ENCODE measurements around the gene CKMT2.
A peak's percentile ranks its signal among the peaks of the same experiment; 100 is the strongest.

Gene CKMT2

GRCh38 chr5:81233080-81233634, at the start of gene CKMT2:
CKMT2 (plus strand) TSS chr5:81233322; CDS start chr5:81251133, 17,811 bp downstream.
- no peak for DNase-seq (ENCODE audit: low read depth, low spot score)

DNA sequence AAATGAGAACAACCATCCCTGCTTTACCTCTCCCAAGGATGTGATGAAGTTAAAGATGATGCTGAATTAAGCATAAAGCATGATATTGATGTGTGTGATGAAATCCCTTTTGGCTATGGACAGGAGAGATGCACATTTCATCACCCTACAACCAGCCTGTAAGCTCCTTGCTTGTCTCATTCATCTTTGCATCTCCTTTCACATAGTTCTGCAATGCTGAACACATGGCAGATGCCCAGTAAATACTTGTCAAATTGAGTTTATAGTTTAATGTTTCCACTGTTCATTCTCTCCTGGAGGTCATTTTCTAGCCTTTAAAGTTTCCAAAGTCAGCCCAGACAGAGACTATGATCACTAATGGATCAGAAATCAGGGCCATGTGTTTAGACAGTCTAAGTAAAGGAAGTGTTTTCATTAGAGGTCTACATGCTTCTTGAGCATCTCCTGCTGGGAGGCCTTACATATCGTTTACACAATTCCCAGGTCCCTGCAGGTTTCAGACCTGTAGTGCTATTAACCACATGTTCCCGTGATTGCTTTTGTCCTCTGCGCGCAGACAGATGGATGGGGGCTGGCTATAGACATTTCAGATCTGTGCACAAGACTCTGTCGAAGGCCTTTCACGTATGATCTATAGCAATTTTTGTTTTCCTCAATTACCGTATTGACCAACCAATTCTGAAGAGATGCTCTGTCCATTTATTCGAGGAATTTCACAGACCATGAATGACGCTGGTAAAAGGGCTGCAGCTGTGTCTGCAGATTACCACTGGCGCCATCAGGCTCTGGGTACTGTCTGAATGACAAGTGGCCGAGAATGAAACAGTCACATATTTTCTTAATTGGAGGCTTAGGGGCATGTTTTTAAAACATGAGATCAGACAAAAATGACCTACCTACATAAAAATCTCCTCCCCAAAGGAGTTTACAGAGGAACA, 49.0 kb upstream of the CKMT2 start:
- DNase-seq (ENCODE audit: low read depth, low spot score) = no peak

DNA sequence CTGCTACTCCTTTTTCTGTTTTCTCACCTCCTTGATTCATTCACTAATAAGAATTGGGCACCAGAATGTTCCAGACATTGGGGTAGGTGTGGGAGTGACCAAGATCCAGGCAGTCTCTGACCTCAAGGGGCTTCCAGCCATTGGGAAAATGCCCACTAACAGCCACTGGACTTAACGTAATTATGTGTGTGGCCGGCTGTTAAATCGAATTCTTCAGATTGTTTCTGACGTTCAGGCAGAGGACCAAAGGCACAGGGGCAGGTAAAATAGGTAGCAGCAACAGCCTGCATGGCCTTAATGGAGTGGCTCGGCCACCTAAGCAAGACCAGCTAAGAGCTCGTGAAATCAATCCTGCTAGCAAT, 48.4 kb upstream of the CKMT2 start:
- DNase-seq (ENCODE audit: low read depth, low spot score) = no peak

GRCh38 chr5:81187885-81188284, 45.2 kb upstream of the CKMT2 start:
- no peak for DNase-seq (ENCODE audit: low read depth, low spot score)

- DNase-seq (ENCODE audit: low read depth, low spot score) = no peak
Measured at GRCh38 chr5:81188962-81189361, 44.2 kb upstream of the CKMT2 start.

GRCh38 chr5:81189875-81190498, 43.1 kb upstream of the CKMT2 start:
- no peak for DNase-seq (ENCODE audit: low read depth, low spot score)

DNA sequence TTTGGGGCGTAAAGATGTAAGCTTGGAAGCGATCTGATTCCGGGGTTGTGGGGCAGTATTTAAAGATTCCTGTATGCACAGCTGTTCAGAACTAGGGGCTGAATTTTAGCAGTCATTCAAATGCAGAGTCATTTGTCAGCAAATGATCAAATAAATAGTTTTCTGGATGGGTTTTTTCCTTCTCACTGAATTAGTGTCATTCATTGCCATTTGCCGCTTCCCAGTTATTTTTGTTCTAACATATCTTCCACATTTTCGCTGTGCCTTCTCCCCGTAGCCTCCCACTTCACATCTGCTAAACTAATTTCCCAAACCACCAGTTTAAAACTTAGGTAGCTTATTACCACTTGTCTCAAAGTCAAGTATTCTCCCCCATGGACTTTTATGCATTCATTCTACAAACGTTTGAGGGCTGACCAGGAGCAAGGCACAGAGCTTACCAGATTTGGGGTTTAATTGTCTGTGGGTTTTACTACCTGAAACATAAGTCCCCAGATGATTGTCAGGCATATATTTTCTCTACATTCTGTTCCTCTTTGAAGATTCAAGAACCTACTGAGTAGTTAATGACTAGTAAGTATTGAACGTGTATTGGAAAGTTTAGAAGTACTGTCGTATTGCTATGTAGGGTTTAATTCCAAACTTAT, 41.3 kb upstream of the CKMT2 start:
- DNase-seq (ENCODE audit: low read depth, low spot score) = no peak

DNA sequence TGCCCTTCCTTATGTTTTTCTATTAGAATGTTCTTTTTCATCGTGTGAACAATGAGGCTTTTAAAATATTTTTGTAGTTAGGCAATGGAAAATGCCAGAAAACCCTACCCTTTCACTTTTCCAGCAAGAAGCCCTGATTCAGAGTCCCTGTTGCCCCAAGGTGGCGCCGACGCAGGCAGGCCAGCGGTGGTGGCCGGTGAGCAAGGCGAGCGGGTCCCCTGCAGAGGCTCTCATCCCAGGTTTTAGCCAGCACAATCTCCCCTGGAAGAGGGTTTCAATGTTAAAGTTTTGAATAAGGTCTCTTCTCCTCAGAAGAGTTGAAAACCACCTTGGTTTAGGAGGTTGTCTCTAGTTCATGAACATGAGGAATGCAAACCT, 40.8 kb upstream of the CKMT2 start:
- no peak for DNase-seq (ENCODE audit: low read depth, low spot score)

DNA sequence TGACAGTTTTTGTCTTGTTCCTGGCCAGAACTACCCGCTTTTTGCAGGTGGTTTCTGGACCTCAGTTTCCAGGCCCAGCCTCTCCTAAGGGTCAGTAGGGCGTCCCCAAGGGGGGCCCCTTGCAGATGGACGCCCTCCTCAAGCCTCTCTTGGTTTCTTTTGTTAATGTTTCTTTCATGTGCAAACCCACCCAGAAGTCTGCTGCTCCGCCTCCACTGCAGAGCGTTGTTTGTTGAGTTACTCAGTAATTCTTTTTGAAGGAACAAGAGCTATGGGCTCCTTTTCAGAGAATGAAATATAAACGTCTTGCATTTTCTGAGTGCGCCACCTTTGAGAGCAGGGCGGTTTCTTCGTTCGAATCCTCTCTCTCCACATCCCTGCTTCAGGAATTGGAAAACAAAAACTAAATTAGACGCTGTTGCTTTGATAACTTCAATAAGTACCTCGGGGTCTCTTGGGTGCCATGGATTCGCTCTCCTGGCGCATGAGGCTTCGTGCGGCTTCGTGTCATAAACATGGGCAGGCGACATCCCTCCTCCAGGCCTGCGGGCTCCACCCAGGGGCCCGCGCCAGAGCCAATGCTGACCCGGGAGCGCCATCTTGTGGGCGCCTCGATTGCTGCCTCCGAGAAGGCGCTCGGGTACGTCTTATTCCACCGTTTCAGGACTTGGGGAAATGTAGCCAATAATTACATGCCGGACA, 38.3 kb upstream of the CKMT2 start:
- DNase-seq (ENCODE audit: low read depth, low spot score) = peak; percentile 17

DNA sequence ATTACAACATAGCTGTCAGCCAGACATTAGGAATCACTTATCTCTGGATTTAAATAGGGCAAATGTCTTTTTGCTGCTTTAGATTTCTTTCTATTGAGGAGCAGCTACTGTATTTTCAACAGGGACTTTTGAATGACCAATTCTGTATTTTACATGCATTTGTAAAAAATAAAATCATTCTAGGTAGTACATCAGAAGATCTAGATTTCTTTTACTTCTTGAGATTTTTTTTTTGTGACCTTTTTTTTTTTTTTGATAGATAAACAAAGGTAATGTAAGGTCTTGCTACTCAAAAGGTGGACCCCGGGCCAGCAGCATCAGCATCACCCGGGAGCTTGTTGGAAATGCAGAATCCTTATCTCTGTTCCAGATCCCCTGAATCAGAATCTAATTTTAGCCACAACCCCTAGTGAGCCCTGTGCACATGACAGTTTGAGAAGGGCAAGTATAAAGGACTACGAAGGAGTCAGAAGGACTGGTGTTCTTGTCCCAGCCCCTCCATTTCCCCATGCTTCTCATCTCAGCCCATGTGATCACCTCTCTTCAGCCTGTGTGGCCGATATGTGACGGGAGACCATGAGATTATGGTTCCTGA, 37.7 kb upstream of the CKMT2 start:
- no peak for DNase-seq (ENCODE audit: low read depth, low spot score)

- DNase-seq (ENCODE audit: low read depth, low spot score) = no peak
Measured at GRCh38 chr5:81202655-81203054, 30.5 kb upstream of the CKMT2 start.

- DNase-seq (ENCODE audit: low read depth, low spot score) = no peak
Measured at GRCh38 chr5:81203729-81204128, 29.4 kb upstream of the CKMT2 start.

DNA sequence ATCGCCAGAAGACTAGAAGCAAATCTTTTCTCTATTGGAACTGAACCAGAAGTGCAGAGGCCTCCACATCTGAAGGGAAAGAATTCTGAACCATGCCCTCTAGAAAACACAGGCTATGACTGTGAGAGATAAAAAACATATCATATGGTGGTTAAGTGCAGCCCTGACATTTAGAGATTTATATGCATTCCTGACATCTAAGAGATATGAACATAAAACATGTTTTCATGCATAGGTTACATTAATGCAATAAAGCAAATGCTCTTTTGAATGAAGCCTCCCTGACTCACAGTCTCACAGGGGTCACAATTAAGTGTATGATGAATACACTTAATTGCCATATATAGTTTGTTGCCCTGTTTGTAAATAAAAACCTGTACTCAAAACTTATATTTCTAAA, 28.9 kb upstream of the CKMT2 start:
- no peak for DNase-seq (ENCODE audit: low read depth, low spot score)

DNA sequence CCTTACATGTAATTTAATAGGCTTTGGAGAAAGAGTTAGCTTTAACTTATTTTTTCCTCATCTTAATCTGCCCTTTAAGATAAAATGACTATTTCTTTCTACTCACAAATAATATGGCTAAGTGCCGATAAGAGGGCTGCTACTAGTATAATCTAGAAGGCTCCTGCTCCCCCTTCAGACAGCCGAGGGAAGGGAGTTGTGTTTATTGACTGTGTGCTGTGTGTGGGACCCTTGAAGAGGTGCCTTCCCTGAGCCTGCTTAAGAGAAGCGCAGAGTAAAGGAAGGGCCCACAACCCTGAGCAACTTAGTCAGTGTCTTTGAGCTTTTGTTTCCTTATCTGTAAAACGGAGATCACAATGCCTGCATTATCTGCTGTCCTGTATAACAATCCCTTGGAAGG, 28.1 kb upstream of the CKMT2 start:
- no peak for DNase-seq (ENCODE audit: low read depth, low spot score)

GRCh38 chr5:81207009-81207408, 26.1 kb upstream of the CKMT2 start:
- DNase-seq (ENCODE audit: low read depth, low spot score) = no peak

DNA sequence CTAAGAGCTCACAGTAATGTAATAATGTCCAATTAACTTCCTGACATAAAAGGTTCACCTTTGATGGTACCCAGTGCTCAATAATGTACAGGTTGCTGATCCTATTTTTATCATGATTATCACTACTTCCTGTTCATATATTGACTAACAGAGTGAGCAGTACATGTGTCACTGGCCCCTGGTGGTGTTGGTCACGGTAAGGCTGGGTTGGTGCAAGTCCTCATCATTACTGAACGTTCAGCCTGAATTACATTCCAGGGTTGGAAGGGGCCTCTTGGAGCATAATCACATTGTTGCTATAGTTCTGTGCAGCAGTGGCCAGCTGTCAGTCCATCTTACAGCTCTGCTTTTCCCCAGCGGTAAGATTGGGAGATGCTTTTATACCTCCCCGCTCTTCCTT, 24.2 kb upstream of the CKMT2 start:
- DNase-seq (ENCODE audit: low read depth, low spot score) = no peak

GRCh38 chr5:81209386-81209785, 23.7 kb upstream of the CKMT2 start:
- DNase-seq (ENCODE audit: low read depth, low spot score) = no peak

DNA sequence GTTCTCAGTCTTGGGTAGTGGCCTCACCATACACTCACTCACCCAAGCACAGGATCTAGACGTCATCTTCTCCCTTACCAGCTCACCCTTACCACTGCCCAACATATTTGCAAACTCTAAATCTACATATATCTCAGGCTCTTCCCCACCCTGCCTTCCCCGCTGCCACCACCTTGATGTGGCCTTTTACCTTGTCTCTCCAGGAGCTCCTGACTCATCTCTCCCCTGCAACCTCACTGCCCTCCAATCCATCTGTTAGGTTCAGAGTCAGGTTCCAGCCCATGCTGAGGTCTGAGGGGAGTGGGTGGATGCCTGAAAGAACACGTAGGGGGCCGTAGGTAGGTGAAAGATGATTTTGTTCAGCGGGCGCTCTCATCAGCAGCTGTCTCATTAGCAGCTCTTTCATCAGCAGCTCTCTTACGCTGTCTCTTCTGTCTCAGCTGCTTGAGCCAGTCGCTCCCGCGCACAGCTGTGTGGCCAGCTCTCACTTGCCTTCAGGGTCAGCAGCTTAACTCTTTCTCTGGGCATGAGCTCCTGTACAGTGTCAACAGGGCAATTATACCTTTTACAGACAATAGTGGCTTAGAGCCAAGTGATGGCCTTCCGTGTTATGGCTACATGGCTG, 23.1 kb upstream of the CKMT2 start:
- no peak for DNase-seq (ENCODE audit: low read depth, low spot score)

DNA sequence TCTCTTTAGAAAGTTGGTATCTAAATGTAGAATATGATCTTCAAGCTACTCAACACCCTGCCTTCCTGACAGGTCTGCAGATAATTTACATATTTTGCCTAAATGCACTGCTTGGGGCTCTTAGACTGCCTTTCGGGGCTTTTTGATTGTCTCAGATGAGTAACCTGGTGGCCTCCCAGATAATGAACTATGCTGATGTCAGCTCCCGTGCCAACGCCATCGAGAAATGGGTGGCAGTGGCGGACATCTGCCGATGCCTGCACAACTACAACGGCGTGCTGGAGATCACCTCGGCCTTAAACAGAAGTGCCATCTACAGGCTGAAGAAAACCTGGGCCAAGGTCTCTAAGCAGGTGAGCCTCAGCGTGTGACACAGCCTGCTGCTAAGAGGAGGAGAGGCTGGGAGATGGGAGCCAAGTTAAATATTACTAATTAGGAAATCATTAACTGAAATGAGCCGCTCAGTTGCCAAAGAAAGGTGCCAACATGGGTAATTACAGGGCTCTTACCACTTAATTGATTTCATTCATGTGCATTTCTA, 20.8 kb upstream of the CKMT2 start:
- no peak for DNase-seq (ENCODE audit: low read depth, low spot score)

GRCh38 chr5:81213070-81213469, 20.1 kb upstream of the CKMT2 start:
- DNase-seq (ENCODE audit: low read depth, low spot score) = no peak

DNA sequence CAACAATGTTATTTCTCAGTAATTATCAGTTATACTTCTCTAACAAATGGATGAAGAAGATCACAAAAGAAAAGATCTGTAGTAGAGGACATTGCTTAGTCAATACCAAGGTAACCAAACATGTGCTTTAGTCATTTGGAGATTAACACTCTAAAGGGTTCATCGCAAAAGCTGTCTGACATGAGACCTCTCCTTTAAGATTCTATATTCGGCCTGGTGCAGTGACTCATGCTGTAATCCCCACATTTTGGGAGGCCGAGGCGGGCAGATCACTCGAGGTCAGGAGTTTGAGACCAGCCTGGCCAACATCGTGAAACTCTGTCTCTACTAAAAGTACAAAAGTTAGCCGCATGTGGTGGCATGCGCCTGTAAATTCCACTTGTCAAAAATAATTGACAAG, 18.3 kb upstream of the CKMT2 start:
- no peak for DNase-seq (ENCODE audit: low read depth, low spot score)
